ENCODE measurements around the gene GYG1.

The GYG1 gene

DNA sequence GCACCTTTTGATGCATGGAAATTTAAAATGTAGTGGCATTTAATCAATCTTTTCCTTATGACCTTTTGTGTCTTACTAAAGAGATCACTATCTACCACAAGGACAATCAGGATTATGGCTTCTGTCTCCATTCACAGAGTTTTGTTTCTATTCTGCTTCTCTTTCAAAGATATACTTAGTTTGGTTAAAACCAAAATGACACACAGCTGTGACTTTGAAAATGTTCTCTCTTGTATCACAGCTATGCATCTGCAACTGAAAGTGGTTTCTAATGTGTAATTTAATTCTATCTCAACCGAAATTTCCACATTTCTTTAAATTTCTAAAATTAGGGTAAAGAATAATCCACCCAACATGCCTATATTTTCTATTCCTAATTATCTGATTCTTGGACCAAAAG is 67.3 kb downstream of the GYG1 start:
- H3K27ac ChIP-seq: no peak overlapping the region
- TF ChIP-seq, protein P1, sequence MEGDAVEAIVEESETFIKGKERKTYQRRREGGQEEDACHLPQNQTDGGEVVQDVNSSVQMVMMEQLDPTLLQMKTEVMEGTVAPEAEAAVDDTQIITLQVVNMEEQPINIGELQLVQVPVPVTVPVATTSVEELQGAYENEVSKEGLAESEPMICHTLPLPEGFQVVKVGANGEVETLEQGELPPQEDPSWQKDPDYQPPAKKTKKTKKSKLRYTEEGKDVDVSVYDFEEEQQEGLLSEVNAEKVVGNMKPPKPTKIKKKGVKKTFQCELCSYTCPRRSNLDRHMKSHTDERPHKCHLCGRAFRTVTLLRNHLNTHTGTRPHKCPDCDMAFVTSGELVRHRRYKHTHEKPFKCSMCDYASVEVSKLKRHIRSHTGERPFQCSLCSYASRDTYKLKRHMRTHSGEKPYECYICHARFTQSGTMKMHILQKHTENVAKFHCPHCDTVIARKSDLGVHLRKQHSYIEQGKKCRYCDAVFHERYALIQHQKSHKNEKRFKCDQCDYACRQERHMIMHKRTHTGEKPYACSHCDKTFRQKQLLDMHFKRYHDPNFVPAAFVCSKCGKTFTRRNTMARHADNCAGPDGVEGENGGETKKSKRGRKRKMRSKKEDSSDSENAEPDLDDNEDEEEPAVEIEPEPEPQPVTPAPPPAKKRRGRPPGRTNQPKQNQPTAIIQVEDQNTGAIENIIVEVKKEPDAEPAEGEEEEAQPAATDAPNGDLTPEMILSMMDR (conservative IDR thresholded peaks at IDR 0.05): no peak

DNA sequence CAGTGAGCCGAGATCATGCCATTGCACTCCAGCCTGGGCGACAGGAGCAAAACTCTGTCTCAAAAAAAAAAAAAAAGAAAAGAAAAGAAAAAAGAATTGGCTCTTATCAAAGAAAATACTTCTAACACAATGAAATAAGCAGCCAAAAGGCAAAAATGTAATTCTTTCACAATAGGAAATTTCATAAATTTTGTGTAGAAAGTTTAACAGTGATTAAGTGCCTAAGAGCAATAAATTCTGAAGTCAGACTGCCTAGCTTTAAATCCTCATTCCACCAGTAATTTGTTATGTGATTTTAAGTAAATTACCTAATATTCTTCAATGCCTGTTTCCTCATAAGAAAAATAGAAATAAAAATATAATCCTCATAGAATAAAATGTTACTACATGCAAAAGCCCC is 70.4 kb downstream of the GYG1 start:
- H3K27ac ChIP-seq: no peak overlapping the region
- TF ChIP-seq, protein P1 (conservative IDR thresholded peaks at IDR 0.05): no peak

DNA sequence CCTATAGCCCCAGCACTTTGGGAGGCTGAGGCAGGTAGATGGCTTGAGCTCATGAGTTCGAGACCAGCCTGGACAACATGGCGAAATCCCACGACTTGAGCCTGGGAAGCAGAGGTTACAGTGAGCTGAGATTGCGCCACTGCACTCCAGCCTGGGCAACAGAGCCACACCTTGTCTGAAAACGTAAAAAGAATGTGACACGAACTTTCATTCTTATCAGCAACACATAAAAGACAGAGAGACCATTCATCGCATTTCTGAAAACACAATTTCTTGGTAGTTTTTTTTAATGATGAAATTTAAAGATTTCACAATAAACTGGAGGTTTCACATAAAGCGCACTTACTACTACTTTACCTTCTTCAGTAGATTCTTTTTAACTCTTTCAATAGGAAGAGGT is 76.5 kb downstream of the GYG1 start:
- TF ChIP-seq, protein P1 (conservative IDR thresholded peaks at IDR 0.05): no peak
- H3K27ac ChIP-seq: no peak overlapping the region

Measured in VCaP (cell line).